Karpas-422 (cell line): Measurements from ENCODE around the gene VPS45. TPM values are rescaled to one million over a fixed set of nuclear protein-coding genes. Genes with fewer than 3 reads are reported as not detected.
"Not testable (repeated sequence)": the region's sequence is repeated elsewhere in the genome, so short reads cannot be mapped to it uniquely, and the experiment has no call there.

Experiments used
- DNase-seq: peaks from one replicate; pipeline ENCODE4 v3.0.0-alpha.2; 2015
- H2AFZ ChIP-seq: fragments of 200-600 bp; sonication (generic); 2 replicates; pipeline ENCODE4 v1.6.1; 2014; ENCODE audit warnings: antibody characterized with exemption, low read length, mixed read lengths
- H3K27ac ChIP-seq: fragments of 200-600 bp; sonication (generic); 2 replicates; pipeline ENCODE4 v1.5.1; 2014; ENCODE audit warnings: mild to moderate bottlenecking, low read length, moderate library complexity
- H3K27me3 ChIP-seq: fragments of 200-600 bp; sonication (generic); 2 replicates; pipeline ENCODE4 v1.6.1; 2014; ENCODE audit warnings: low read length, mixed read lengths
- H3K36me3 ChIP-seq: fragments of 200-600 bp; sonication (generic); 2 replicates; pipeline ENCODE4 v1.6.1; 2014; ENCODE audit warnings: low read length, mixed read lengths; ENCODE audit not compliant: insufficient read depth
- H3K4me1 ChIP-seq: fragments of 200-600 bp; sonication (generic); 2 replicates; pipeline ENCODE4 v1.6.1; 2014; ENCODE audit warnings: mild to moderate bottlenecking, low read length, mixed read lengths
- H3K4me2 ChIP-seq: fragments of 200-600 bp; sonication (generic); 2 replicates; pipeline ENCODE4 v1.6.1; 2014; ENCODE audit warnings: low read length, low read depth, mild to moderate bottlenecking; ENCODE audit not compliant: poor library complexity, severe bottlenecking
- H3K4me3 ChIP-seq: fragments of 200-600 bp; sonication (generic); 2 replicates; pipeline ENCODE4 v1.5.1; 2014; ENCODE audit warnings: mild to moderate bottlenecking, antibody characterized with exemption, low read length, mixed read lengths
- H3K79me2 ChIP-seq: fragments of 200-600 bp; sonication (generic); 2 replicates; pipeline ENCODE4 v1.6.1; 2014; ENCODE audit warnings: mild to moderate bottlenecking, low read length, mixed read lengths
- H3K9ac ChIP-seq: fragments of 200-600 bp; sonication (generic); 2 replicates; pipeline ENCODE4 v1.6.0; 2014; ENCODE audit warnings: low read length
- H3K9me2 ChIP-seq: fragments of 200-600 bp; sonication (generic), shearing (Covaris generic); replicated peaks from 2 replicates; pipeline ENCODE4 v1.6.0; 2014; ENCODE audit warnings: mild to moderate bottlenecking, low read length, moderate library complexity; ENCODE audit not compliant: insufficient read depth
- H3K9me3 ChIP-seq: fragments of 300-700, 200-600 bp; sonication (generic); 2 replicates; pipeline ENCODE4 v1.6.1; 2014; ENCODE audit warnings: low read length, mixed read lengths
- H4K20me1 ChIP-seq: fragments of 200-600 bp; sonication (generic); 2 replicates; pipeline ENCODE4 v1.6.1; 2014; ENCODE audit warnings: mild to moderate bottlenecking, antibody characterized with exemption, low read length, low read depth; ENCODE audit not compliant: insufficient read depth
- total RNA-seq: library from RNA; depleted of rRNA; stranded (reverse); fragments of >200 nt; shearing (Covaris generic); gene quantifications from 2 replicates; pipeline ENCODE4 v1.2.3, GENCODE V29; 2014; ENCODE audit warnings: low replicate concordance

Gene VPS45
- total RNA-seq, 1 experiment from 2014 or later = 39.0 TPM

GRCh38 chr1:150049926-150050325, 17.6 kb upstream of the VPS45 start:
- Histone ChIP-seq H3K4me2 (no peak overlapping the region), H3K79me2 (no peaks in the 10 kb centered on the region), H3K4me3 (no peak overlapping the region), H3K27ac (no peak overlapping the region), H3K9me2 (no peaks in the 10 kb centered on the region), H3K36me3 (no peaks in the 10 kb centered on the region), H2AFZ (no peak overlapping the region), H3K27me3 (no peaks in the 10 kb centered on the region), H4K20me1 (no peaks in the 10 kb centered on the region), H3K9ac (no peak overlapping the region), H3K9me3 (no peaks in the 10 kb centered on the region), H3K4me1 (peaks cover 4% of the 10 kb centered on the region)
- DNase-seq = no peak

GRCh38 chr1:150051089-150051373, 16.5 kb upstream of the VPS45 start:
- H3K9ac ChIP-seq = no peak overlapping the region

GRCh38 chr1:150051905-150052412, 15.6 kb upstream of the VPS45 start:
- H3K79me2 ChIP-seq, H3K27ac ChIP-seq, H3K9me2 ChIP-seq, H3K27me3 ChIP-seq, DNase-seq, H3K36me3 ChIP-seq, H3K9me3 ChIP-seq, H3K4me1 ChIP-seq, H4K20me1 ChIP-seq, H3K4me3 ChIP-seq, H2AFZ ChIP-seq, H3K9ac ChIP-seq, H3K4me2 ChIP-seq: not testable (repeated sequence)

More at GRCh38 chr1:150051089-150051373, 16.5 kb upstream of the VPS45 start:
- H3K9me3 ChIP-seq = no peaks in the 10 kb centered on the region
- H3K4me3 ChIP-seq = no peak overlapping the region
- H3K9me2 ChIP-seq = no peaks in the 10 kb centered on the region
- no peak for DNase-seq
- H3K79me2 ChIP-seq = no peaks in the 10 kb centered on the region
- H3K27ac ChIP-seq = no peak overlapping the region
- no peaks in the 10 kb centered on the region for H3K27me3 ChIP-seq
- H3K36me3 ChIP-seq = no peaks in the 10 kb centered on the region
- no peak overlapping the region for H3K4me2 ChIP-seq
- peaks cover 4% of the 10 kb centered on the region for H3K4me1 ChIP-seq
- no peak overlapping the region for H2AFZ ChIP-seq
- no peaks in the 10 kb centered on the region for H4K20me1 ChIP-seq

GRCh38 chr1:150053926-150054325, 13.7 kb upstream of the VPS45 start:
- Histone ChIP-seq H3K4me3 (no peak overlapping the region), H3K79me2 (no peaks in the 10 kb centered on the region), H3K9ac (no peak overlapping the region), H3K36me3 (no peaks in the 10 kb centered on the region), H3K9me2 (no peaks in the 10 kb centered on the region), H3K27me3 (no peaks in the 10 kb centered on the region), H4K20me1 (no peaks in the 10 kb centered on the region), H3K9me3 (no peaks in the 10 kb centered on the region), H3K4me1 (peaks cover 4% of the 10 kb centered on the region), H3K4me2 (no peak overlapping the region), H2AFZ (no peak overlapping the region), H3K27ac (no peak overlapping the region)
- no peak for DNase-seq

GRCh38 chr1:150055507-150055906, 12.1 kb upstream of the VPS45 start:
- not testable (repeated sequence) for H3K79me2 ChIP-seq, H3K4me1 ChIP-seq, H3K9me2 ChIP-seq, DNase-seq, H3K9ac ChIP-seq, H3K27ac ChIP-seq, H3K9me3 ChIP-seq, H3K4me2 ChIP-seq, H4K20me1 ChIP-seq, H2AFZ ChIP-seq, H3K36me3 ChIP-seq, H3K4me3 ChIP-seq, H3K27me3 ChIP-seq

- no peaks in the 10 kb centered on the region for H3K79me2 ChIP-seq
- H3K9me3 ChIP-seq = no peaks in the 10 kb centered on the region
- no peaks in the 10 kb centered on the region for H4K20me1 ChIP-seq
- H3K9ac ChIP-seq = no peak overlapping the region
- H3K27me3 ChIP-seq = no peaks in the 10 kb centered on the region
- no peak overlapping the region for H3K4me3 ChIP-seq
- no peak overlapping the region for H3K4me2 ChIP-seq
- H3K27ac ChIP-seq = no peak overlapping the region
- no peaks in the 10 kb centered on the region for H3K9me2 ChIP-seq
- no peak for DNase-seq
- H3K4me1 ChIP-seq = peaks cover 4% of the 10 kb centered on the region
- no peak overlapping the region for H2AFZ ChIP-seq
- no peaks in the 10 kb centered on the region for H3K36me3 ChIP-seq
Measured at GRCh38 chr1:150056407-150056806, 11.2 kb upstream of the VPS45 start.

GRCh38 chr1:150060260-150060659, 7.3 kb upstream of the VPS45 start:
- Histone ChIP-seq H3K27me3 (no peaks in the 10 kb centered on the region), H3K4me1 (no peaks in the 10 kb centered on the region), H3K9me3 (no peaks in the 10 kb centered on the region), H3K4me2 (no peak overlapping the region), H3K79me2 (no peaks in the 10 kb centered on the region), H3K9me2 (no peaks in the 10 kb centered on the region), H3K36me3 (no peaks in the 10 kb centered on the region), H3K9ac (no peak overlapping the region), H2AFZ (no peak overlapping the region), H3K27ac (no peak overlapping the region), H3K4me3 (no peak overlapping the region), H4K20me1 (no peaks in the 10 kb centered on the region)
- DNase-seq = no peak

- Histone ChIP-seq H3K4me2 (no peak overlapping the region), H3K9ac (no peak overlapping the region), H4K20me1 (no peaks in the 10 kb centered on the region), H3K79me2 (no peaks in the 10 kb centered on the region), H3K36me3 (no peaks in the 10 kb centered on the region), H3K9me2 (no peaks in the 10 kb centered on the region), H3K4me3 (no peak overlapping the region), H3K4me1 (peaks cover 12% of the 10 kb centered on the region; the same call in 1 of the 2 replicates), H3K27me3 (no peaks in the 10 kb centered on the region), H2AFZ (no peak overlapping the region), H3K9me3 (no peaks in the 10 kb centered on the region), H3K27ac (no peak overlapping the region)
- no peak for DNase-seq
Measured at GRCh38 chr1:150061632-150062101, 5.9 kb upstream of the VPS45 start.

GRCh38 chr1:150062113-150062512, 5.5 kb upstream of the VPS45 start:
- Histone ChIP-seq H3K9ac (no peak overlapping the region), H3K36me3 (no peaks in the 10 kb centered on the region), H4K20me1 (no peaks in the 10 kb centered on the region), H3K9me2 (no peaks in the 10 kb centered on the region), H2AFZ (no peak overlapping the region), H3K9me3 (no peaks in the 10 kb centered on the region), H3K4me3 (no peak overlapping the region), H3K4me1 (peaks cover 13% of the 10 kb centered on the region; the same call in 1 of the 2 replicates), H3K27ac (no peak overlapping the region), H3K79me2 (no peaks in the 10 kb centered on the region), H3K4me2 (no peak overlapping the region), H3K27me3 (no peaks in the 10 kb centered on the region)
- no peak for DNase-seq
